Mesendoderm (in vitro differentiated cells): ENCODE results near the gene RPP25L. TPM values are rescaled to one million over a fixed set of nuclear protein-coding genes. Genes with fewer than 3 reads are reported as not detected.

Experiments used
- DNase-seq: peaks from one replicate; pipeline ENCODE4 v3.0.0; 2013
- H2AK5ac ChIP-seq: 2 replicates; pipeline ENCODE4 v1.6.1; 2013; ENCODE audit warnings: low read length, inconsistent platforms
- H2BK120ac ChIP-seq: 2 replicates; pipeline ENCODE4 v1.6.1; 2013; ENCODE audit warnings: low read depth, mild to moderate bottlenecking, low read length, moderate library complexity, mixed read lengths
- H2BK15ac ChIP-seq: replicated peaks from 2 replicates; pipeline ENCODE4 v1.6.1; 2013; ENCODE audit warnings: low read depth, mild to moderate bottlenecking, moderate library complexity
- H2BK5ac ChIP-seq: 2 replicates; pipeline ENCODE4 v1.6.1; 2013; ENCODE audit warnings: low read length, inconsistent platforms
- H3K18ac ChIP-seq: 2 replicates; pipeline ENCODE4 v1.6.1; 2013; ENCODE audit warnings: mild to moderate bottlenecking, low read length, mixed read lengths
- H3K23ac ChIP-seq: one replicate; pipeline ENCODE4 v1.6.1; 2013; ENCODE audit warnings: low read length
- H3K27ac ChIP-seq: 2 replicates; pipeline ENCODE4 v1.5.1; 2013; ENCODE audit warnings: low read depth, mild to moderate bottlenecking, inconsistent platforms, low read length, moderate library complexity
- H3K27me3 ChIP-seq: 2 replicates; pipeline ENCODE4 v1.6.1; 2013; ENCODE audit warnings: low read length, control low read depth, mild to moderate bottlenecking, inconsistent platforms; ENCODE audit not compliant: insufficient read depth, poor library complexity
- H3K36me3 ChIP-seq: 2 replicates; pipeline ENCODE4 v1.6.1; 2013; ENCODE audit warnings: low read length, inconsistent platforms; ENCODE audit not compliant: control insufficient read depth, insufficient read depth
- H3K4ac ChIP-seq: one replicate; pipeline ENCODE4 v1.6.1; 2013; ENCODE audit warnings: low read depth, mild to moderate bottlenecking, low read length, moderate library complexity
- H3K4me1 ChIP-seq: 2 replicates; pipeline ENCODE4 v1.6.1; 2013; ENCODE audit warnings: low read depth, low read length, inconsistent platforms; ENCODE audit not compliant: control insufficient read depth
- H3K4me2 ChIP-seq: 2 replicates; pipeline ENCODE4 v1.6.1; 2013; ENCODE audit warnings: low read length
- H3K4me3 ChIP-seq: 2 replicates; pipeline ENCODE4 v1.5.1; 2013; ENCODE audit warnings: mild to moderate bottlenecking, low read length
- H3K56ac ChIP-seq: one replicate; pipeline ENCODE4 v1.6.1; 2013; ENCODE audit warnings: low read length
- H3K79me1 ChIP-seq: 2 replicates; pipeline ENCODE4 v1.6.1; 2013; ENCODE audit warnings: low read length, inconsistent platforms
- H3K79me2 ChIP-seq: 2 replicates; pipeline ENCODE4 v1.6.1; 2013; ENCODE audit warnings: mild to moderate bottlenecking, low read length; ENCODE audit not compliant: control insufficient read depth, insufficient read depth
- H3K9ac ChIP-seq: 2 replicates; pipeline ENCODE4 v1.6.1; 2013; ENCODE audit warnings: low read length, inconsistent platforms
- H4K5ac ChIP-seq: one replicate; pipeline ENCODE4 v1.6.1; 2013; ENCODE audit warnings: low read length
- H4K8ac ChIP-seq: one replicate; pipeline ENCODE4 v1.6.1; 2013; ENCODE audit warnings: low read depth, mild to moderate bottlenecking, control low read depth, low read length, moderate library complexity
- WGBS: extraction: QIAGEN DNeasy Blood & Tissue Kit; methylation state at CpG from one replicate; pipeline ENCODE4 v1.1.7; 2013; ENCODE audit warnings: low lambda C conversion rate, missing lambda C conversion rate; ENCODE audit not compliant: insufficient coverage; ENCODE audit errors: extremely low coverage; 5-methylcytosine and 5-hydroxymethylcytosine counted together
- small RNA-seq: library from polyadenylated mRNA; stranded (forward); fragments of <200 nt; extraction: miRNeasy Mini kit (QIAGEN cat#:217004); gene quantifications from one replicate; pipeline ENCODE3, GENCODE V24; 2013; ENCODE audit not compliant: insufficient read depth

The RPP25L gene

GRCh38 chr9:34563262-34563661 is 48.6 kb downstream of the RPP25L start:
- no peak overlapping the region for H2AK5ac ChIP-seq
- no peak overlapping the region for H4K8ac ChIP-seq
- no peak overlapping the region for H3K18ac ChIP-seq
- no peak overlapping the region for H3K4me2 ChIP-seq
- H2BK15ac ChIP-seq: no peak overlapping the region
- no peak overlapping the region for H3K27ac ChIP-seq
- no peak overlapping the region for H3K4me3 ChIP-seq
- no CpG with 5 or more reads among the region's 5 CpGs for WGBS
- no peak overlapping the region for H2BK5ac ChIP-seq
- no peaks in the 10 kb centered on the region for H3K79me2 ChIP-seq
- no peak overlapping the region for H3K9ac ChIP-seq
- no peak overlapping the region for H4K5ac ChIP-seq
- H3K56ac ChIP-seq: no peak overlapping the region
- DNase-seq: no peak
- no peaks in the 10 kb centered on the region for H3K27me3 ChIP-seq
- no peaks in the 10 kb centered on the region for H3K79me1 ChIP-seq
- H2BK120ac ChIP-seq: no peak overlapping the region
- no peaks in the 10 kb centered on the region for H3K36me3 ChIP-seq
- no peak overlapping the region for H3K23ac ChIP-seq
- H3K4me1 ChIP-seq: peaks cover 11% of the 10 kb centered on the region
- no peak overlapping the region for H3K4ac ChIP-seq

GRCh38 chr9:34562135-34562745 is 49.7 kb downstream of the RPP25L start:
- no peaks in the 10 kb centered on the region for H3K79me2 ChIP-seq
- peaks cover 11% of the 10 kb centered on the region for H3K4me1 ChIP-seq
- H3K9ac ChIP-seq: no peak overlapping the region
- no peak overlapping the region for H4K8ac ChIP-seq
- H4K5ac ChIP-seq: no peak overlapping the region
- H3K36me3 ChIP-seq: no peaks in the 10 kb centered on the region
- no peak overlapping the region for H2AK5ac ChIP-seq
- H3K56ac ChIP-seq: no peak overlapping the region
- no peaks in the 10 kb centered on the region for H3K79me1 ChIP-seq
- no peak for DNase-seq
- no peak overlapping the region for H2BK5ac ChIP-seq
- WGBS: no CpG with 5 or more reads among the region's 7 CpGs
- no peak overlapping the region for H3K27ac ChIP-seq
- H3K4me2 ChIP-seq: no peak overlapping the region
- no peak overlapping the region for H3K4me3 ChIP-seq
- no peak overlapping the region for H2BK15ac ChIP-seq
- no peak overlapping the region for H3K18ac ChIP-seq
- no peak overlapping the region for H3K23ac ChIP-seq
- H3K4ac ChIP-seq: no peak overlapping the region
- no peak overlapping the region for H2BK120ac ChIP-seq
- H3K27me3 ChIP-seq: no peaks in the 10 kb centered on the region

GRCh38 chr9:34560599-34561214 is 51.2 kb downstream of the RPP25L start:
- peaks cover 11% of the 10 kb centered on the region for H3K4me1 ChIP-seq
- no peak overlapping the region for H3K4ac ChIP-seq
- H3K4me2 ChIP-seq: no peak overlapping the region
- no peak overlapping the region for H3K56ac ChIP-seq
- no peak overlapping the region for H3K27ac ChIP-seq
- H2BK15ac ChIP-seq: no peak overlapping the region
- H2BK120ac ChIP-seq: no peak overlapping the region
- no peak overlapping the region for H3K23ac ChIP-seq
- H4K5ac ChIP-seq: no peak overlapping the region
- H3K9ac ChIP-seq: no peak overlapping the region
- H3K4me3 ChIP-seq: no peak overlapping the region
- no peak overlapping the region for H3K18ac ChIP-seq
- no peaks in the 10 kb centered on the region for H3K36me3 ChIP-seq
- H2BK5ac ChIP-seq: no peak overlapping the region
- no peaks in the 10 kb centered on the region for H3K79me2 ChIP-seq
- H4K8ac ChIP-seq: no peak overlapping the region
- H3K27me3 ChIP-seq: no peaks in the 10 kb centered on the region
- DNase-seq: no peak
- no peak overlapping the region for H2AK5ac ChIP-seq
- H3K79me1 ChIP-seq: no peaks in the 10 kb centered on the region
- WGBS: no CpG with 5 or more reads among the region's 21 CpGs

Small RNA genes lying within 50 kb of the gene (small RNA-seq; reads per million reads assigned to genes)
- not detected for gene CCL27
